Measurements from ENCODE around the gene GLT6D1. TPM values are rescaled to one million over a fixed set of nuclear protein-coding genes. Genes with fewer than 3 reads are reported as not detected.

The GLT6D1 gene
- total RNA-seq, 2 experiments from 2014 or later = not detected

DNA sequence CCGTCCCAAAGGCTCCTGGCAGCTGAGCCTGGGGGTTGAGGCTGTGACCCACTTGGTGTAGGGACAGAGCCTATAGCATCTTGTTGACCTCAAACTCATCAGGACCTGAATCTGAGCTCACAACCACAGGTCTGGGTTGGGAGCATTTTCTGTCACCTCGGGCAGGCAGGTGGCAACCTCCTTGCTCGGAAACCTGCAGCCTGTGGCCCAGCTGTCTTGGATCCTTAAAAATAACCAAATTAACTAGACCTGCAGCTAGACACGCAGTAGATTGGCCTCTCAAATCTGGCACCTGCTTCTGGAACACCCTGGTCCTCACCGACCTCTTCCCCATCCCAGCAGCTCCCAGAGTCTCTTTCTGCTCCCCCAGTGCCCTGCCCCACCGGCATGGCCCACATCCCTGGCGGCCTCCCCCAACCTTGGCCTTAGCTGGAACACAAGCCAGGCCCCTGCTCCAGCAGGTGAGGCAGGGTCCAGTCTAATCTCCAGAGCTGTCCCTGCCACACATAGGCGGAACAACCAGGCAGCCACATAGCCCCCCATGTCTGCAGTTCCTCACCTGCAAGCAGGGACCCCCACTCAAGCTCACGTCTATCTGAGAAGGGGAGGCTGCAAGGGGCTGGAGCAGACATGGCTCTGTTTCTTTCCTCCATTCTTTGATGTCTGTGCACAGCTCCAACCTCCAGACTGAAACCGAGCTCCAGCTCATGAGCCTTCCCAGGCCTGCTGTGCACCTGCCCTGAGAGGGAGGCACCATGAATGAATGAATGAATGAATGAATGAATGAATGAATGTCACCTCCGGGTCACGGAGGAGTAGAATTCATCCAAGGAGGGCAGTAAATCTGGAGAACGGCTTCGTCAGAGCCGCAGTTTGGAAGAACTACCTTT is 49.5 kb downstream of the GLT6D1 start:
- POLR2A ChIA-PET = interaction anchor here (0.7 kb wide), 1 partner anchor 370 kb away, joined by 3 read pairs; no protein-coding TSS in a partner anchor
- CTCF ChIA-PET = no interaction called here

DNA sequence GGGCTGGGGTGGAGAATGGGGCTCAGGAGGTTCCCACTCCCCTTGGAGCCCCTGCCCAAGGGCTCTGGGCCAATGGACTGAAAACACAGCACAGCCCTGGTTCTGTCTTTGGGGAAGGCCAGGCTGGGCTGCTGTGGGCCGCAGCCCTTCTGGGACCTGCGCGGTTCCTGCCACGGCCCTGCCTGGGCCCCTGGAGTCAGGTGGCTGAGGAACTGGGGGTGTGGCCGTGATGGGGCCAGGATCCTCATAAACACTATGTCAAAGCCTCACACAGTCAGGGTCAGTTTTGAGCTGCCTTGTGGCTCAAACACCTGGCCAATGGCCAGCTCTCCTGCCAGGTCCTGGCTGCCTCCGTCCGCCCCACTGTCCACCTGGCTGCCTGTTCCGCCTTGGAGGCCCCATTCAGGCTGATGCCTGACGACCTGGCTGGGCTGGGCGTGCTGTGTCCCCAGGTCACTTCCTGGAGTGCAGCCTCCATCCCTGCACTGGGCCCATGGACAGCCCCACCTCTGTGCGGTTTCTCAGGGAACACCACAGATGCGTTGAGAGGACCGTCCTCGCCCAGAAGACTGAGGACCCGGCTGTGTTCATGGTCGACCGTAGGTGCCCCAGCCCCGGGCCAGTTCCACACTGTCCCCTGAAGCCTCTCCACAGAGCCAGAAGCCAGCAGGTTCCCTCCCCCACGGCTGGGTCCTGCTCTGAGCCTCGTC is 50.3 kb downstream of the GLT6D1 start:
- ChIA-PET CTCF (no interaction called here), POLR2A (no interaction called here)

DNA sequence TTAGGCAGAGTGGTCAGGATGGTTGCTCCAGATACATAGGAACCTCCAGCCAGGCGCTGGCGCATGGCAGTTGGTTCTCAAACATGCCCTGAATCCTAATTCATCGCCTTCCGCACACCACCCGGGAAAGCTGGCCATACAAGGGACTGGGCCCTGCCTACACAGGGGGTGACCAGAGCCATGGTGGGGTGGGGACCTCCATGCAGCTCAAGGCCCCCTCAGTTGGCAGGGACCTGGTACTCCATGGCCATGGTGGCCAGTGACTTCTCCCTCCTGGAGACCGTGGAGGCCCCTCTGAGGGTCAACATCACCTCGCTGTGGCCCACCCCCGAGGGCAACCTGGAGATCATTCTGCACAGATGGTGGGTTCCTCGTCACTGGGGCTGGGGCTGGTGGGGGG is 51.0 kb downstream of the GLT6D1 start:
- CTCF ChIA-PET = no interaction called here
- POLR2A ChIA-PET = no interaction called here

DNA sequence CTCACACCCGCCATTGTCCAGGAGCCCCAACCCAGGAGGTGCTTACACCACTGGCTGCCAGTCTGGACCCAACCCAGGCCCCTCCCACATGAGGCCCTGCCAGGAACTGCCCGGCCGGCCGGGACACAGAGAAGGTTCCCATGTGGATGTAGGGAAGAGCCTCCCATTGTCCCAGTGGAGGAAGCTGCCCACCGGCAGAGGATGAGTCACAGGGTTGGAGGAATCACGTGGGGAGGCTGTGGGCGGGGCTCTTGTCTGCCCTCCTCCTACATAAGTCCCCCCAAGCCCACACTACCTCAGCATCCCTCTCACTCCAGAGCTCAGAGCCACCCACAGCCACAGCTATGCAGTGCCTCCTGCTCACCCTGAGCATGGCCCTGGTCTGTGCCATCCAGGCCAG is 51.7 kb downstream of the GLT6D1 start:
- CTCF ChIA-PET = no interaction called here
- POLR2A ChIA-PET = no interaction called here

DNA sequence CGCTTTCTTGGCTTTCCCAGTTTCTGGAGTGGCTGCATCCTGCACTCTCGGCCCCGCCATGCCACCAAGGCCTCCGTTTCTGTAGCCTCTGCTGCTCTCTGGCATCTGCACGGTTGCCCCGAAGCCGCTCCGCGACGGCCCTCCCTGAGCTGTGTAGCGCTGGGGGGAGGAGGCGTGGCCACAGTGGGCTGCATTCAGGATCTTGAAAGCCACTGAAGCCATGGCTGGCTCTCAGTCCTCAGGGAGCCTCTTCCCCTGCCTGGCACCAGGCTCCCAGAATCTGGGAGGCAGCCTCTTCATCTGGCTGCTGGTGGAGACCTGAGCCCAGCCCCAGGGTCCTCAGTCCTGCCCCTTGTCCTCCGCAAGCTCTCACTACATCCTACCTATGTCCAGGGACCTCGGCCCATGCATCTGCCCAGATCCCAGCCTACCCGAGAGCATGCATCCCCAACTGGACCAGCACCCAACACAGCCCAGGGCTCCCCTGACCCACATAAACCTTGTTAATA is 52.7 kb downstream of the GLT6D1 start:
- ChIA-PET CTCF (no interaction called here), POLR2A (no interaction called here)

DNA sequence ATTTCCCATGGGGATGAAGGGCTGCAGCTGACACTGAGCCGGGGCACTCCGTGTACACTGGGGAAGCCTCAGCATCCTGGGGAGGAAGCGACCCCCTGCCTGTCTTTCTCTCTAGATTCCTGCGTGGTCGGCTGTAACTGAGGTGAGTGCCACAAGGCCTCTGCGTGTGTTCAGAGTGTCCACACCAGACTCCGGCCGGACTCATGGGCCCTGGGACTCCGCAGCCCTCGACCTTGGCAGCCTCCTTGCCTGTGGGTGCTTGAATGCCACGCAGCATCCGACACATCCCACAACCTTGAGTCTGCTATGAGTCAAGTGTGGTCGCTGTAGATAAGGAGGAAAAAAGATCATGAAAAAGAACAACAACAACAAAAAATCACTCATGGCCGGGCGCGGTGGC is 54.4 kb downstream of the GLT6D1 start:
- POLR2A ChIA-PET = no interaction called here
- CTCF ChIA-PET = no interaction called here

DNA sequence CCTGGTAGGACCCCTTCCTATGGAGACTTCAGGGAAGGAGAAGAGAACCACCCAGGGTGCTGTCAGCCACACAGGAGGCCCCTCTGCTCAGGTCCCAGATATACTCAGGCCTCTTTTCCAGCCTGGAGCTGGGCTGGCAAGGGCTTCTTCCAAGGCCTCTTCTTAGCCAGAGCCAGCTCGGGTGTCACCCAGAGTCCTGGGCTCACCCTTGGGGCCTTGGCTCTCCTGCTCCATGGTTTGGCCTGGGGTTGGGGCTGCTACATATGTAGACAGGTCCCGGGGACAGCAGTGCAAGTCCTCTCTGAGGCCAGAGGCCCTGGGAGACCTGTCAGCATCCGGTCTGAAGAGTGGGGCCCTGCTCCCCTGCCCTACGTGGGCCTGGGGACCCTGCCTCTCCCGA is 55.0 kb downstream of the GLT6D1 start:
- ChIA-PET POLR2A (no interaction called here), CTCF (no interaction called here)

DNA sequence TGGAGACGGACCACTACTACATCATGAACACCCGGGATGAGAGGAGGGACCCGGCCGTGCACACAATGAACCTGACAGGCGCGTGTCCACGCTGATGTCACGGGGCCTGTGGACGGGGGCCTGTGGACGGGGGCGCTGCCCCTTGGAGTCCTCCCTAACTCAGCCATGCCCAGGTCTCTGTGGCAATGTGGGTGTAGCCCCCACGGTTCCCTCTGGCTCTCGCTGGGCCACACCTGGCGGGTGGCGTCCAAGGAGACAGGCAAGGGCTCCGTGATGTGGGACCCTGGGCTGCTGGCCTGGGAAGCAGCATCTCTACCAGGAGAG is 55.7 kb downstream of the GLT6D1 start:
- POLR2A ChIA-PET = no interaction called here
- CTCF ChIA-PET = no interaction called here

DNA sequence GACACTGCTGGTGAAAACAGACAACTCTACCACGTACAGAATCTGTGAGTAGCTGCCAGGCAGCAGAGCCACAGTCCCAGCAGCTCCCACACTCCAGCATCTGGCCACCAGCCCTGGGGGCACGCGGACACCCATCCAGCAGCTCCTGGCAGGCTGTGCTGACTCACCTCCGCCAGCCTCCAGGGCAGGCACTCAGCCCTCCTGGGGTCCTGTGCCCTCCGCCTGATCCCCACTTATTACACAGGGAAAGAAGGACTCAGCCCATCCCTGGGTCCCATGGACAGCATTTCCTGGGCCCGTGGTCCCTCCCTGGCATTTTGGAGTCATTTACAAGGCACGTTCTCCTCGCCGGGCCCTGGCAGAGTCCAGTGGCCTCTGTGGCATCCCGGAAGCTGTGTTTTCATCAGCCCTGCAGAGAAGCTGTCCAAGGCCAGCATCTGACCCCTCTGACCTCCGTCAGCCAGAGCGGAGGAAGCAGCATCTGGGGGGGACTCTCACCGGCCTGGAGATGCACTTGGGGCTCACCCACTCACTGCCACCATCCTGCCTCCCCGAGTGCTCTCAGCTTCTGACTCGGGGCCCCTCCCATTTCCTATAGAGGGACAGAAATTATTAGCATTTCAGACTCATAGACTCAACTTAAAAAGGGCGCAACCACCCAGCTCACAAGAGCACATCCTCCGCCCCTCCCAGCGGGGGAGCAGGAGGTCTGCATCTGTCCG is 56.2 kb downstream of the GLT6D1 start:
- CTCF ChIA-PET = no interaction called here
- POLR2A ChIA-PET = no interaction called here

DNA sequence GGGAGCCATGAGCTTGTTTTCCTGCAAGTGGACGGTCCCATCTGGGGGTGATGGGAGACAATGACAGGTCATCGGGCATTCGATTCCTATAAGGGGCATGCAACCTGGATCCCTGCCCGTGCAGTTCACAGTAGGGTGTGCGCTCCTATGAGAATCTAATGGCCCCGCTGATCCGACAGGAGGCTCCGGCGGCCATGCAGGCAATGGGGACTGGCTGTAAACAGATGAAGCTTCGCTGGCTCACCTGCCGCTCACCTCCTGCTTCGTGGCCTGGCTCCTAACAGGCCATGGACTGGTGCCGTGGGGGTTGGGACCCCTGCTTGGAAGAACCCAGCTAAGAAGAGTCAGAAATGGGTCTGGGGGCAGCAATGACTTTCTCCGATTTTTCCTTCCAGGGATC is 56.8 kb downstream of the GLT6D1 start:
- CTCF ChIA-PET = no interaction called here
- POLR2A ChIA-PET = no interaction called here

DNA sequence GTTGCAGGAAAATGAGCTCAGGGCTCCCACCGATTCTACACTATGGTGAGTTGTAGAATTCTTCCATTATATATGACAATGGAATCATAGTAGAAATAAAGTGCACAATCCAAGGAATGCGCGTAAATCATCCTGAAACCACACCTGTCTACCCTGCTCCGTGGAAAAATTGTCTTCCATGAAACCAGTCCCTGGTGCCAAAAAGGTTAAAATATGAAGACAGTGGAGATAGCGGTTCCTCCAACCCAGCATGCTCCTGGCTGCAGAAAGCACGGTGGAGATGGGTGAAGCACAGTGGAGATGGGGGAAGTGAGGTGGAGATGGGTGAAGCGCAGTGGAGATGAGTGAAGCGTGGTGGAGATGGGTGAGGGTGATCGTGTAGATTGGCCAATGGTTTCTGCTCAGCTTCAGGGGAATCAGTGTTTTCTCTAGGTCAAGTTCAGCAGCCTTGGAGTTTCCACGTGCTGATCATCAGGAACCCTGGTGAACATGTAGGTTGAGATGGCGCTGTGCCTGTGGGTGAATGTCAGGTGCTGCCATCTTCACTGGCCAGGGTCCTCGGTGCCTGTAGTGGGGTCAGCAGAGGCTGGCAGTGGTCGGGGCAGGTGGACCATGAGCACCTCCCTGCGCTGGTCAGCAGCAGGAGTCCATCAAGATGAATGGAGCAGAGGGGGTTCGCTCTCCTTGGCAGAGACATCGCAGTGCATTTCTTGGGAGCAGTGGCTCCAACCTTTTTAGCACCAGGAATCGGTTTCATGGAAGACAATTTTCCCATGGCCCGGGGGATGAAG is 57.5 kb downstream of the GLT6D1 start:
- ChIA-PET POLR2A (no interaction called here), CTCF (no interaction called here)

DNA sequence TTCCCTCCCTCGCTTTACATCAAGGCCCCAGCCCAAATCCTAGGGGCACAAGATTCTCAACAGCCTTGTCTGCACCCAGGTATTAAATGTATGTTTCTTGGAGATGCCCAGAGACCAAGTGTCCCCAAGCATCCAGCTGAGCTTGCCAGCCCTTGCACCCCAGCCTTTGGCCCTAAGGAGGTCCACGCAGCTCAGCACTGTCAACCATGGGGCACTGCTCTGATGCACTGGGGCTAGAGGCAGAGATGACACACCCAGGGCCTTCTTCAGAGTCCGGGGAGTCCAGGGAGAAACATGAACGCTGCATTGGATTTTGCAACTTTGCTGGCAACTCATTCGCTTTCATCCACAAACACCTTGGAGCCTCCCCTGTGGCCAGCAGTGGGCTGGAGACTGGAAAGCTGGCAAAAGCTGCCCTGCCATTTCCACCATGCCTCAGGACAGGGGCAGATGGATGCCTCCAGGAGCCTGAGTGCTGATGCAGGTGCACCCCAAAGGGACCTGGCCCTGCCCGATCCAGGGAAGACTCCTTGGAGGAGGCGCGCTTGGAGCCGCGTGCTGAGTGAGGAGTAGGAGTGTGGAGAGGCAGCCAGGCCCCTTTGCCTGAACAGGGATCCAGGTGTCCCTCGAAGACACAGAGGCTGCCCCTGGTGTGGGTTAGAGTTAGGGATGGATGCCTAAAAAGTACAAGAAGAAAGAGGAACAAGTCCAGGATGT is 58.5 kb downstream of the GLT6D1 start:
- ChIA-PET CTCF (no interaction called here), POLR2A (no interaction called here)

DNA sequence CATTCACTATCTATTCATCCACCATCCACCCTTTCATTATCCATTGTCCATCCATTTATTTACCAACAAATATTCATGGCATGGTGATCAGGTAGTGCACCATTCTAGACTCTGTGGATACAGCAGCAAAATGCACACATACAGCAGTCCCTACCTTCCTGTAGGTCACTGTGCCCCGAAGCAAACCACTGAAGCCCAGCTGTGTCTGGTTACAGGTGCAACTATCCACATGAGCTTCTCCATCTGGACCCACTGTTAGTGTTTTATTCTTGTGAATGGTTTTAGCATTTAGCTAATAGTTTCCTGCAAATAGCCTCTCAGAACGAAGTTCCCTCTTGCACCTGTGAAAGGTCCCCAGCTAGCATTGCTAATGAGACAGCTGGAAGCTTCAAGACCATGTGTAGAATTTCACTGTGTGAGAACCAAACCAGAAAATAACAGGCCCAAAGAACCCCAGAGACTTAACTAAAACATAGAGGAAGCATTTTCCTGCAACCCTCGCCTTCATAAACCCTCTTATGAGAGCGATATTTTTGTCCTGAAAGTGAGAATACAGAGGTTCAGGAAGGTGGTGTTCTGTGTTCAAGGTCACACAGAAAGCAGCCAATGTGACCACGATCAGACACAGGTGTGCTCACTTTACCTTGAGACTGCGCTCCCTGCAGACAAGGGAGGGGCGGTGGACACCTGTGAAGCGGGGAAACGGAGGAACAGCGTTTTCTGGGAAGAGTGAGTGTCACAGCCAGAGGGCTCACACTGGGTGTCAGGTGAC is 59.3 kb downstream of the GLT6D1 start:
- POLR2A ChIA-PET = no interaction called here
- CTCF ChIA-PET = no interaction called here

DNA sequence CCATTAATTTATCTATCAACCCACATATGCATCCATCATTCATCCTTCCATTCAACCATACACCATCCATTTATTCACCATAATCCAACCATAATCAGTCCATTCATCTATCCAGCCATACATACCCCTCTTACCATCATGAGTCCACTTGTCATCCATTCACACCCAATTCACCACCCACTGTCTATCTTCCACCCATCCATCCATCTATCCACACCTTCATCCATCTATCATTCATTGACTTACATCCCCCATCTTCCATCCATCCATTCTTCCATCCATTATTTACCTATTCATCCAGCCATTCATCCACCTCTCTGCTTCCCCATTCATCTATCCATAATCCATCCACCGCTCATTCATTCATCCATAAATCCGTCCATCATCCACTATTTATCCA is 60.0 kb downstream of the GLT6D1 start:
- CTCF ChIA-PET = no interaction called here
- POLR2A ChIA-PET = no interaction called here

DNA sequence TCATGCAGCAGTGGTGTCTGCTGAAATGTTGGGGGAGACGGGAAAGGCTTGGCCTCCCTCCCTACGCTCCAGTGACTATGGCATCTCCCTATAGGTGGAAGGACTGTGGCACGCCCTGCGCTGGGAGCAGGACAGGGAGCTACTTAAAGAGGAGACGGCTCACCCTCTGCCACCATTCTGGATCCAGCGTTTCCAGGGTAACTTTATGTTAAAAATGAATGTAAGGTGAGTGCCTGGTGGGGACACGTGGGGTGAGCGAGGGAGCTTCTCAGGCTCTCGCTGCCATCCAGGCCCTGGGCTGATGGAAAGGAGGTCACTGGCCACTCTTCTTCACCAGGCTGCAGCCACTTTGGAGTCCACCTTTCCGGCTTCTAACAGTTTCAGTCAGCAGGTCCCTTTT is 62.1 kb downstream of the GLT6D1 start:
- ChIA-PET CTCF (no interaction called here), POLR2A (no interaction called here)

DNA sequence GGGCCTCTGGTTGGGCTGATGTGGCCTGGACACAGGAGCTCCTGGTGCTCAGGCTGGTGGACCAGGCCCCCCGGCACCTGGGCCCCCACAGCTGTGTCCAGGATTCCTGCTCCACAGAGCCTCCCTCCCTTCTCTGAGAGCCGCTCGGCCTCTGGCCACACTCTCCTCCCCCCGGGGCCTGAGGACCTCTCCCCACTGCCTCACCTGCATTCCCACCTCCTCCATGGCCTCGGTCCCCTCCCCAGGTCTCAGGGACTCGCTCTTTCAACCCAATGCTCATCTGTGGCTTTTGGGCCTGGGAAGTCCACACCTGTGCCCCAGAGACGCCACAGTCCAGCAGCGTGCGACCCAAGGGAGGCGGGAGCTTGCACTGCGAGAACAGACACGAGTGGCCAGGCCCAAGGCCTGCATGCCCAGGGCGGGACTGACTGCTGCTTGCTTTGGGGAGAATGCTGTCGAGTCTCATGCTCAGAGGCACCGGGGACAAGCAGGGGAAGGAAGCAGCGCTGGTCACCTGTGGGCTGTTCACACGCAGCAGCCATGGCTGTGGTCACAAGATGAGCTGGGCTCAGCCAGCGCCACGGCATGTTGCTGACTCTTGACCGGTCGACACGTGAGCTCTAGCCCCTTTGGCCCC is 63.2 kb downstream of the GLT6D1 start:
- ChIA-PET CTCF (no interaction called here), POLR2A (no interaction called here)

DNA sequence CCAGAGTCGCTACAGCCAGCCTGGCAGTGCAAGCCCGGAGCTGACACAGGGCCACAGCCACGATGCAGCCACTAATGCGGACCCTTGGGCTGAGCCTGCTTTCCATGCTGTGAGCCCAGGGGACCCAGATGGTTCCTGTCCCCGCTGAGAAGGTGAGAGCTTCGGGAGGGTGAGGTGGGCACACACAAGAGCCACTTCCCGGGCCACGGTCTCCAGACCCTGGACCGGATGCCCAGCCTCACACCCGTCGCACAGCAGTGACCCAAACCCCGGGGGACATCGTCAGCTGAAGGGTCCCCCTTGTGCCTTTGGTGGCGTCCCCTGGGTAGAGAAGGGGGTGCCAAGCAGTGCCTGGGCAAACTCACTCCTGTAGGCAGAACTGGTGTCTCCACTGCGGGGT is 64.4 kb downstream of the GLT6D1 start:
- CTCF ChIA-PET = interaction anchor here (0.5 kb wide), 1 partner anchor 24 kb away, joined by 3 read pairs; no protein-coding TSS in a partner anchor
- POLR2A ChIA-PET = no interaction called here

DNA sequence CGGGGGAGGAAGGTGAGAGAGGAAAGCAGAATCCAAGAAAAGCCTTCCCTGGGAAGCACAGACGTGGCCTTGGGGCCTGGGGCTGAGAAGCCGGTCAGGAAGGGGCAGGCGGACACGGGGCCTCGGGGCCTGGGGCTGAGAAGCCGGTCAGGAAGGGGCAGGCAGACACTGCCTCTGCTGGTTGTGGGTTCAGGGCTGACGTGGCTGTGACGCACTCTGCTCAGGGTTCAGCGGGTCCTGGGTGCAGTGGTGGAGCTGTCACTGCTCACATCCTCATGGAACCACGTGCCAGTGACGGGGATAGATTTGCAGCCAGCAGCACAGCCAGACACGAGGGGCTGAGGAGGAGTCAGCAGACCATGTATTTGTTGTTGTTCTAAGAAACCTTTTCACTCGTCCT is 65.0 kb downstream of the GLT6D1 start:
- ChIA-PET POLR2A (no interaction called here), CTCF (interaction anchor here (0.5 kb wide), 1 partner anchor 24 kb away, joined by 3 read pairs; no protein-coding TSS in a partner anchor)

Measured in activated CD8-positive, alpha-beta memory T cell treated with anti-CD3 and anti-CD28 coated beads for 36 hours (primary cell).